ENCODE data around the gene GNPDA1. TPM values are rescaled to one million over a fixed set of nuclear protein-coding genes. Genes with fewer than 3 reads are reported as not detected.

Gene GNPDA1
- polyA plus RNA-seq, 1 donor (not counting 4 experiments of a cell fraction or from before 2014, with no cell fraction given): 18.0 TPM

GRCh38 chr5:141965071-141965470, 47.8 kb downstream of the GNPDA1 start:
- H3K9me1 ChIP-seq (ENCODE audit: control insufficient read depth, extremely low read depth, insufficient read depth, low read length): no peaks in the 10 kb centered on the region
- H3K79me2 ChIP-seq (ENCODE audit: control insufficient read depth, insufficient read depth, low read length): peaks cover 10% of the 10 kb centered on the region
- H3K27ac ChIP-seq (ENCODE audit: control insufficient read depth, insufficient read depth, low read length): no peak overlapping the region

DNA sequence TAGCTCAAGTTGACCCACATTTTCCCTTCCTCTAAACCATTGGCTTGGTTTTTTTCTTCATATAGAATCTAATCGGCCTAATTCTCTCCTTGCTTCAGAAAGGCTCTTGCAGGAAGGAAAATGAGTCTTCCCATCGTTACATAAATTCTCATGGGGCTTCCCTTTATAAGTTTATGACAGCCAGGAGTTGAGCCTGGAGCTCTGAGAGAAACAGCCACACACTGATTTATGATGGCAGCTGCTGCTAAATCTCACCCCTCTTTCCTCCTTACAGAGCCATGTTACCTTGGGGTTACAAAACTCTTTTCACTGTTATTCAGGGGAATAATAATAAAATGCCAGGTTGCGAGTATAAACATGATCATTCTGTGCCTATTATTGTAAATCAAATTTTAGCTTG, 49.1 kb downstream of the GNPDA1 start:
- Histone ChIP-seq H3K79me2 (ENCODE audit: control insufficient read depth, insufficient read depth, low read length) (no peaks in the 10 kb centered on the region), H3K4me3 (ENCODE audit: control insufficient read depth in 2 of 3, extremely low read depth in 1 of 3, insufficient read depth in 2 of 3, low read depth in 1 of 3, low read length in 3 of 3) (no peak overlapping the region), H3K9me1 (ENCODE audit: control insufficient read depth, extremely low read depth, insufficient read depth, low read length) (no peaks in the 10 kb centered on the region), H3K36me3 (ENCODE audit: control insufficient read depth in 2 of 2, extremely low read depth in 1 of 2, insufficient read depth in 2 of 2, low read length in 2 of 2) (no peaks in the 10 kb centered on the region), H4K20me1 (ENCODE audit: control insufficient read depth, extremely low read depth, insufficient read depth, low read length) (no peaks in the 10 kb centered on the region), H2AFZ (ENCODE audit: control insufficient read depth, low read length) (no peak overlapping the region), H3K9me3 (ENCODE audit: control insufficient read depth, low read depth, low read length) (no peaks in the 10 kb centered on the region), H3K9ac (ENCODE audit: control insufficient read depth, extremely low read depth, insufficient read depth, low read length) (no peak overlapping the region), H3K27ac (ENCODE audit: control insufficient read depth, insufficient read depth, low read length) (no peak overlapping the region), H3K4me2 (ENCODE audit: control insufficient read depth, extremely low read depth, insufficient read depth, low read depth, low read length) (no peak overlapping the region), H3K4me1 (ENCODE audit: control insufficient read depth, extremely low read depth, insufficient read depth, low read length) (peaks cover 4% of the 10 kb centered on the region), H3K27me3 (ENCODE audit: control insufficient read depth, extremely low read depth, insufficient read depth, low read length) (no peaks in the 10 kb centered on the region)
- dilution Hi-C loops (cut with MboI; ENCODE audit: extremely low pct_ligation_motif_present, low sequenced_read_pairs): no loop called here
- TF ChIP-seq CTCF (optimal IDR thresholded peaks at IDR 0.05 in 1 of 3, IDR thresholded peaks at IDR 0.05 in 1 of 3, conservative IDR thresholded peaks at IDR 0.05 in 1 of 3; ENCODE audit: extremely low read depth in 1 of 3, insufficient read depth in 2 of 3, low read length in 3 of 3) (no peak), EZH2 (IDR thresholded peaks at IDR 0.05; ENCODE audit: low read length) (no peak)
- DNase-seq (ENCODE audit: low read depth, low spot score): no peak
- FAIRE-seq: no peak

More at GRCh38 chr5:141965071-141965470, 47.8 kb downstream of the GNPDA1 start:
- no peak overlapping the region for H2AFZ ChIP-seq (ENCODE audit: control insufficient read depth, low read length)
- H3K27me3 ChIP-seq (ENCODE audit: control insufficient read depth, extremely low read depth, insufficient read depth, low read length): no peaks in the 10 kb centered on the region
- H3K9me3 ChIP-seq (ENCODE audit: control insufficient read depth, low read depth, low read length): no peaks in the 10 kb centered on the region
- H3K36me3 ChIP-seq (ENCODE audit: control insufficient read depth in 2 of 2, extremely low read depth in 1 of 2, insufficient read depth in 2 of 2, low read length in 2 of 2): no peaks in the 10 kb centered on the region
- H3K9ac ChIP-seq (ENCODE audit: control insufficient read depth, extremely low read depth, insufficient read depth, low read length): no peak overlapping the region
- H3K4me3 ChIP-seq (ENCODE audit: control insufficient read depth in 2 of 3, extremely low read depth in 1 of 3, insufficient read depth in 2 of 3, low read depth in 1 of 3, low read length in 3 of 3): no peak overlapping the region
- DNase-seq (ENCODE audit: low read depth, low spot score) (no peak), FAIRE-seq (no peak)
- dilution Hi-C loops (cut with MboI; ENCODE audit: extremely low pct_ligation_motif_present, low sequenced_read_pairs): no loop called here
- no peak for TF ChIP-seq CTCF (optimal IDR thresholded peaks at IDR 0.05 in 1 of 3, IDR thresholded peaks at IDR 0.05 in 1 of 3, conservative IDR thresholded peaks at IDR 0.05 in 1 of 3; ENCODE audit: extremely low read depth in 1 of 3, insufficient read depth in 2 of 3, low read length in 3 of 3)
- TF ChIP-seq EZH2 (IDR thresholded peaks at IDR 0.05; ENCODE audit: low read length): no peak
- H3K4me1 ChIP-seq (ENCODE audit: control insufficient read depth, extremely low read depth, insufficient read depth, low read length): peaks cover 10% of the 10 kb centered on the region
- no peaks in the 10 kb centered on the region for H4K20me1 ChIP-seq (ENCODE audit: control insufficient read depth, extremely low read depth, insufficient read depth, low read length)
- H3K4me2 ChIP-seq (ENCODE audit: control insufficient read depth, extremely low read depth, insufficient read depth, low read depth, low read length): no peak overlapping the region
